ENCODE measurements around the gene ALDOB. TPM values are rescaled to one million over a fixed set of nuclear protein-coding genes. Genes with fewer than 3 reads are reported as not detected.

ALDOB gene
- total and polyA plus RNA-seq, 2 of the 13 experiments (the other 11 are each of a cell fraction or from before 2014, with no cell fraction given): 0.29 to 0.97 TPM

DNA sequence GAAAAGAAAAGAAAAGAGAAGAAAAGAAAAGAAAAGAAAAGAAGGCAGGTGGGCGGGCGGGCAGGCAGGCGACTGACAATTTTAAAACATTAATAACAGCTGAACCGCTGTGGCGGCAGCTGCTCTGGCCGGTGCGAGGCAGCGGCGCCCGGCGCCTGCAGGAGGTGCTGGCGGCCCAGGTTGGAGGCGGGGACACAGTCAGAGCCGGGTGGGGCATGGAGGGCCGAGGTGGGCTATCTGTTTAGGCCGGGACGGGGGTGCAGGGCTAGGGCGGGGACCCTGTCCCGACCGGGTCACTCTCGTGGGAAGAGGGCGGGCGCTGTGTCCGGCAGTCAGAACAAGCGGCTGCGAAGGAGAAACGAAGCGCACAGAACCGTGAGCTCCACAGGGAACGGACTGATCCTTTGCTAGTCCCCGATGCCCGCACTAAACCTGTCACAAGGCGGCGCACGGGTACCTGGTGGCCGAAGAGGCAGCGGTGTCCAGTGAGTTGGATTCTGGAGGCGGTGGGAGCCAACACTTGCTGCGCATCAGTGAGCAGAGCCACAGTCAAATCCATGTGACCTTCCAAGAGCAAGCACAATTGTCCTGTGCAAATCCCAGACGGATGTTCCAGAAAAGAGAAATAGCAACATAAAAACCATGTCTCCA lies 13.6 kb upstream of the ALDOB start:
- intact Hi-C loops (cut with micrococcal nuclease; ENCODE audit: unreplicated experiment): no loop called here
- FAIRE-seq: no peak
- no peak overlapping the region for H3K27ac ChIP-seq (ENCODE audit: extremely low read length, insufficient read depth, low read length)

More for the DNA sequence above, 13.6 kb upstream of the ALDOB start:
- TF ChIP-seq, protein P1, sequence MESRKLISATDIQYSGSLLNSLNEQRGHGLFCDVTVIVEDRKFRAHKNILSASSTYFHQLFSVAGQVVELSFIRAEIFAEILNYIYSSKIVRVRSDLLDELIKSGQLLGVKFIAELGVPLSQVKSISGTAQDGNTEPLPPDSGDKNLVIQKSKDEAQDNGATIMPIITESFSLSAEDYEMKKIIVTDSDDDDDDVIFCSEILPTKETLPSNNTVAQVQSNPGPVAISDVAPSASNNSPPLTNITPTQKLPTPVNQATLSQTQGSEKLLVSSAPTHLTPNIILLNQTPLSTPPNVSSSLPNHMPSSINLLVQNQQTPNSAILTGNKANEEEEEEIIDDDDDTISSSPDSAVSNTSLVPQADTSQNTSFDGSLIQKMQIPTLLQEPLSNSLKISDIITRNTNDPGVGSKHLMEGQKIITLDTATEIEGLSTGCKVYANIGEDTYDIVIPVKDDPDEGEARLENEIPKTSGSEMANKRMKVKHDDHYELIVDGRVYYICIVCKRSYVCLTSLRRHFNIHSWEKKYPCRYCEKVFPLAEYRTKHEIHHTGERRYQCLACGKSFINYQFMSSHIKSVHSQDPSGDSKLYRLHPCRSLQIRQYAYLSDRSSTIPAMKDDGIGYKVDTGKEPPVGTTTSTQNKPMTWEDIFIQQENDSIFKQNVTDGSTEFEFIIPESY (CRISPR knock-in tag; IDR thresholded peaks at IDR 0.05): peak; percentile 86
- TF ChIP-seq, protein P2, sequence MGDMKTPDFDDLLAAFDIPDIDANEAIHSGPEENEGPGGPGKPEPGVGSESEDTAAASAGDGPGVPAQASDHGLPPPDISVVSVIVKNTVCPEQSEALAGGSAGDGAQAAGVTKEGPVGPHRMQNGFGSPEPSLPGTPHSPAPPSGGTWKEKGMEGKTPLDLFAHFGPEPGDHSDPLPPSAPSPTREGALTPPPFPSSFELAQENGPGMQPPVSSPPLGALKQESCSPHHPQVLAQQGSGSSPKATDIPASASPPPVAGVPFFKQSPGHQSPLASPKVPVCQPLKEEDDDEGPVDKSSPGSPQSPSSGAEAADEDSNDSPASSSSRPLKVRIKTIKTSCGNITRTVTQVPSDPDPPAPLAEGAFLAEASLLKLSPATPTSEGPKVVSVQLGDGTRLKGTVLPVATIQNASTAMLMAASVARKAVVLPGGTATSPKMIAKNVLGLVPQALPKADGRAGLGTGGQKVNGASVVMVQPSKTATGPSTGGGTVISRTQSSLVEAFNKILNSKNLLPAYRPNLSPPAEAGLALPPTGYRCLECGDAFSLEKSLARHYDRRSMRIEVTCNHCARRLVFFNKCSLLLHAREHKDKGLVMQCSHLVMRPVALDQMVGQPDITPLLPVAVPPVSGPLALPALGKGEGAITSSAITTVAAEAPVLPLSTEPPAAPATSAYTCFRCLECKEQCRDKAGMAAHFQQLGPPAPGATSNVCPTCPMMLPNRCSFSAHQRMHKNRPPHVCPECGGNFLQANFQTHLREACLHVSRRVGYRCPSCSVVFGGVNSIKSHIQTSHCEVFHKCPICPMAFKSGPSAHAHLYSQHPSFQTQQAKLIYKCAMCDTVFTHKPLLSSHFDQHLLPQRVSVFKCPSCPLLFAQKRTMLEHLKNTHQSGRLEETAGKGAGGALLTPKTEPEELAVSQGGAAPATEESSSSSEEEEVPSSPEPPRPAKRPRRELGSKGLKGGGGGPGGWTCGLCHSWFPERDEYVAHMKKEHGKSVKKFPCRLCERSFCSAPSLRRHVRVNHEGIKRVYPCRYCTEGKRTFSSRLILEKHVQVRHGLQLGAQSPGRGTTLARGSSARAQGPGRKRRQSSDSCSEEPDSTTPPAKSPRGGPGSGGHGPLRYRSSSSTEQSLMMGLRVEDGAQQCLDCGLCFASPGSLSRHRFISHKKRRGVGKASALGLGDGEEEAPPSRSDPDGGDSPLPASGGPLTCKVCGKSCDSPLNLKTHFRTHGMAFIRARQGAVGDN (CRISPR knock-in tag; IDR thresholded peaks at IDR 0.05): peak; percentile 39
- TF ChIP-seq U2AF2 (IDR thresholded peaks at IDR 0.05; ENCODE audit: low read depth, low read length) (0 out of 2 replicates have a peak, but pooled peaks have one; percentile 47), ONECUT2 (CRISPR knock-in tag; IDR thresholded peaks at IDR 0.05) (no peak), SALL1 (CRISPR knock-in tag; IDR thresholded peaks at IDR 0.05) (peak; percentile 14; the same call in 1 of the 2 replicates), ZFP36L1 (CRISPR knock-in tag; IDR thresholded peaks at IDR 0.05) (no peak), ZMYM4 (CRISPR knock-in tag; IDR thresholded peaks at IDR 0.05) (peak; percentile 28; the same call in 1 of the 2 replicates), ZNF180 (CRISPR knock-in tag; IDR thresholded peaks at IDR 0.05; ENCODE audit: borderline replicate concordance, low read depth) (0 out of 2 replicates have a peak, but pooled peaks have one; percentile 28)
- ChIA-PET POLR2A (no interaction called here), CTCF (ENCODE audit: low intra/inter-chr PET ratio, low total read pairs) (no interaction called here)
- Histone ChIP-seq H3K4me2 (ENCODE audit: low read depth, low read length) (no peak overlapping the region), H2AFZ (ENCODE audit: low read length) (no peak overlapping the region), H4K20me1 (ENCODE audit: insufficient read depth, low read length) (no peaks in the 10 kb centered on the region), H3K9me3 (ENCODE audit: low read length) (peaks cover 36% of the 10 kb centered on the region), H3K79me2 (ENCODE audit: insufficient read depth, low read length) (no peaks in the 10 kb centered on the region), H3K4me1 (ENCODE audit: insufficient read depth, low read length) (peaks cover 40% of the 10 kb centered on the region), H3K9ac (ENCODE audit: insufficient read depth, low read depth, low read length) (no peak overlapping the region), H3K27me3 (ENCODE audit: control insufficient read depth in 1 of 2, insufficient read depth in 2 of 2, low read length in 2 of 2) (no peaks in the 10 kb centered on the region), H3K4me3 (replicated peaks in 1 of 3; ENCODE audit: insufficient read depth in 1 of 3, low read depth in 2 of 3, low read length in 3 of 3) (no peak overlapping the region), H3K36me3 (replicated peaks in 1 of 2; ENCODE audit: control insufficient read depth in 1 of 2, insufficient read depth in 2 of 2, low read length in 2 of 2) (no peaks in the 10 kb centered on the region)
- DNase-seq (ENCODE audit: low spot score): no peak
- ATAC-seq: no peak
- WGBS (ENCODE audit: low lambda C conversion rate): 96% methylated on average over 40 of the region's 40 CpGs
- in situ Hi-C loops (cut with HindIII; ENCODE audit: extremely low pct_ligation_motif_present, low pct_unique_long_range_greater_than_20kb): no loop called here
- no TSS peak for BruUV-seq (replicated peaks)
